Heart right ventricle (tissue), 16 donors: ENCODE data around the gene UTF1. TPM values are rescaled to one million over a fixed set of nuclear protein-coding genes. Genes with fewer than 3 reads are reported as not detected.

ENCODE experiments used
- ATAC-seq, 8 donors: fragments of 200-7000 bp; cut with Tn5 transposase; one replicate each; pipeline ENCODE4 v1.9.1; 2020; ENCODE audit warnings: mild to moderate bottlenecking in 8 of 8, moderate library complexity in 8 of 8, moderate number of reproducible peaks in 1 of 8
- DNase-seq, 2 donors: peaks; one replicate each; pipeline ENCODE4 v3.0.0-alpha.2; 2020
- H3K27ac ChIP-seq, 10 donors: fragments of 200-600 bp; sonication (generic) in 2 of 10; one replicate each; pipeline versions ENCODE4 v1.5.0 to v1.8.0; 2020 to 2022; ENCODE audit warnings: mild to moderate bottlenecking in 3 of 10
- H3K27me3 ChIP-seq, 7 donors: fragments of 200-600 bp; one replicate each; pipeline ENCODE4 v1.8.0; 2021 to 2022; ENCODE audit warnings: mild to moderate bottlenecking in 2 of 7
- H3K36me3 ChIP-seq, 9 donors: fragments of 200-600 bp; sonication (generic) in 1 of 9; one replicate each; pipeline versions ENCODE4 v1.5.0 to v1.8.0; 2020 to 2022; ENCODE audit warnings: mild to moderate bottlenecking in 2 of 9
- H3K4me1 ChIP-seq, 9 donors: fragments of 200-600 bp; sonication (generic) in 1 of 9; one replicate each; pipeline versions ENCODE4 v1.5.0 to v1.8.0; 2020 to 2022; ENCODE audit warnings: mild to moderate bottlenecking in 4 of 9
- H3K4me3 ChIP-seq, 10 donors: fragments of 200-600 bp; sonication (generic) in 2 of 10; one replicate each; pipeline versions ENCODE4 v1.5.0 to v1.8.0; 2020 to 2022; ENCODE audit warnings: mild to moderate bottlenecking in 7 of 10, moderate library complexity in 2 of 10
- H3K9me3 ChIP-seq, 11 donors: fragments of 200-600 bp in 10 of 11; sonication (generic) in 2 of 11; one replicate each; pipeline versions ENCODE4 v1.5.0 to v1.8.0; 2013 to 2022; ENCODE audit warnings: mild to moderate bottlenecking in 2 of 11, control low read depth in 1 of 11, moderate library complexity in 1 of 11
- WGBS, 2 donors: extraction: QIAGEN DNeasy Blood & Tissue Kit; methylation state at CpG; one replicate each; pipeline ENCODE4 v1.1.7; 2013; ENCODE audit warnings: inconsistent platforms in 1 of 2; 5-methylcytosine and 5-hydroxymethylcytosine counted together
- intact Hi-C, 10 donors: fragments of 100-400 bp; cut with DNase I; formaldehyde crosslinking; loops; one replicate each; pipeline versions ENCODE4 v1.11.1 to v1.14.2; 2022
- polyA plus RNA-seq, 2 donors: library from polyadenylated mRNA; stranded (reverse); fragments of 200-250 nt; gene quantifications; one replicate each; pipeline ENCODE4 v1.2.3, GENCODE V29; 2013
- total RNA-seq, 10 donors: library from RNA; stranded (reverse); fragmentation: NEBNext Ultra II Directional in 3 of 10; extraction: Animal tissue kit (Norgen Biotek cat#: 25700) in 3 of 10; gene quantifications; one replicate each; pipeline versions ENCODE4 v1.2.1 to v1.2.4, GENCODE V29; 2021 to 2023
- TF ChIP-seq, protein P1 (sequence below), 9 donors: fragments of 200-600 bp; sonication (generic) in 2 of 9; IDR thresholded peaks; one replicate each; pipeline versions ENCODE4 v1.5.0 to v1.8.0; 2021 to 2022; ENCODE audit warnings: antibody characterized with exemption in 9 of 9, mild to moderate bottlenecking in 5 of 9, moderate library complexity in 1 of 9
- donor health status: Arrhythmogenic right ventricular cardiomyopathy.
- donor health status: ischemic (EF 13 %, LVEDD 7.1; RV severe dilation, severe dysfunction).
- donor health status: healthy with polysubstance abuse.
- donor health status: DM: no; HTN: yes; CAD: no.
- donor health status: DM: no; HTN: no; CAD: no.
- donor health status: ischemic (EF 25% LVEDD 6.9; RV normal size, moderate dysfunction).
- donor health status: ischemic (EF 25% LVEDD 5.7; RV mildly dilated, moderate dysfunction).
- donor health status: healthy.
- donor health status: DM: yes; HTN: yes; CAD: no.
- donor health status: Ischemic cardiomyopathy.
- donor health status: ischemic (EF 35%, LVEDD 5.7; RV mildly dilated, moderate dysfunction).
- donor health status: nonischemic (EF 11% LVEDD 7.7; RV severe dilation, severe dysfunction).
- donor health status: DM: yes; HTN: yes; CAD: no.
- donor health status: PGD.
- donor health status: ischemic (EF 29% LVEDD 5.4; RV normal size, mild dysfunction).
- donor health status: nonischemic (EF 23%, LVEDD 6.1; RV moderate dilation, normal function).

UTF1 gene
- total and polyA plus RNA-seq, 12 donors: not detected

GRCh38 chr10:133202778-133203651 is 27.0 kb upstream of the UTF1 start:
- no peak overlapping the region for H3K27ac ChIP-seq
- intact Hi-C loops: no loop called here
- no peak overlapping the region for H3K4me3 ChIP-seq
- peaks cover 0 to 37% (median 11%) of the 10 kb centered on the region in 7 donors for H3K27me3 ChIP-seq
- 81 to 86% methylated on average over 49 to 59 of the region's 62 CpGs for WGBS, 2 donors
- H3K9me3 ChIP-seq: no peaks in the 10 kb centered on the region
- H3K36me3 ChIP-seq: no peaks in the 10 kb centered on the region
- H3K4me1 ChIP-seq: no peaks in the 10 kb centered on the region
- ATAC-seq (no peak), DNase-seq (peak in 1 of 2 donors; percentile 5)
- TF ChIP-seq, protein P1, sequence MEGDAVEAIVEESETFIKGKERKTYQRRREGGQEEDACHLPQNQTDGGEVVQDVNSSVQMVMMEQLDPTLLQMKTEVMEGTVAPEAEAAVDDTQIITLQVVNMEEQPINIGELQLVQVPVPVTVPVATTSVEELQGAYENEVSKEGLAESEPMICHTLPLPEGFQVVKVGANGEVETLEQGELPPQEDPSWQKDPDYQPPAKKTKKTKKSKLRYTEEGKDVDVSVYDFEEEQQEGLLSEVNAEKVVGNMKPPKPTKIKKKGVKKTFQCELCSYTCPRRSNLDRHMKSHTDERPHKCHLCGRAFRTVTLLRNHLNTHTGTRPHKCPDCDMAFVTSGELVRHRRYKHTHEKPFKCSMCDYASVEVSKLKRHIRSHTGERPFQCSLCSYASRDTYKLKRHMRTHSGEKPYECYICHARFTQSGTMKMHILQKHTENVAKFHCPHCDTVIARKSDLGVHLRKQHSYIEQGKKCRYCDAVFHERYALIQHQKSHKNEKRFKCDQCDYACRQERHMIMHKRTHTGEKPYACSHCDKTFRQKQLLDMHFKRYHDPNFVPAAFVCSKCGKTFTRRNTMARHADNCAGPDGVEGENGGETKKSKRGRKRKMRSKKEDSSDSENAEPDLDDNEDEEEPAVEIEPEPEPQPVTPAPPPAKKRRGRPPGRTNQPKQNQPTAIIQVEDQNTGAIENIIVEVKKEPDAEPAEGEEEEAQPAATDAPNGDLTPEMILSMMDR (IDR thresholded peaks at IDR 0.05): no peak

GRCh38 chr10:133203652-133204195 is 26.3 kb upstream of the UTF1 start:
- 88% methylated on average over 31 of the region's 31 CpGs for WGBS, 2 donors
- H3K4me1 ChIP-seq: no peaks in the 10 kb centered on the region
- no peak for ATAC-seq
- no peaks in the 10 kb centered on the region for H3K9me3 ChIP-seq
- no peak overlapping the region for H3K4me3 ChIP-seq
- H3K36me3 ChIP-seq: no peaks in the 10 kb centered on the region
- H3K27ac ChIP-seq: no peak overlapping the region
- H3K27me3 ChIP-seq: peaks cover 0 to 31% (median 5%) of the 10 kb centered on the region in 7 donors
- intact Hi-C loops: no loop called here
- TF ChIP-seq, protein P1 (IDR thresholded peaks at IDR 0.05): no peak
- DNase-seq: peak in 1 of 2 donors; percentile 5

DNA sequence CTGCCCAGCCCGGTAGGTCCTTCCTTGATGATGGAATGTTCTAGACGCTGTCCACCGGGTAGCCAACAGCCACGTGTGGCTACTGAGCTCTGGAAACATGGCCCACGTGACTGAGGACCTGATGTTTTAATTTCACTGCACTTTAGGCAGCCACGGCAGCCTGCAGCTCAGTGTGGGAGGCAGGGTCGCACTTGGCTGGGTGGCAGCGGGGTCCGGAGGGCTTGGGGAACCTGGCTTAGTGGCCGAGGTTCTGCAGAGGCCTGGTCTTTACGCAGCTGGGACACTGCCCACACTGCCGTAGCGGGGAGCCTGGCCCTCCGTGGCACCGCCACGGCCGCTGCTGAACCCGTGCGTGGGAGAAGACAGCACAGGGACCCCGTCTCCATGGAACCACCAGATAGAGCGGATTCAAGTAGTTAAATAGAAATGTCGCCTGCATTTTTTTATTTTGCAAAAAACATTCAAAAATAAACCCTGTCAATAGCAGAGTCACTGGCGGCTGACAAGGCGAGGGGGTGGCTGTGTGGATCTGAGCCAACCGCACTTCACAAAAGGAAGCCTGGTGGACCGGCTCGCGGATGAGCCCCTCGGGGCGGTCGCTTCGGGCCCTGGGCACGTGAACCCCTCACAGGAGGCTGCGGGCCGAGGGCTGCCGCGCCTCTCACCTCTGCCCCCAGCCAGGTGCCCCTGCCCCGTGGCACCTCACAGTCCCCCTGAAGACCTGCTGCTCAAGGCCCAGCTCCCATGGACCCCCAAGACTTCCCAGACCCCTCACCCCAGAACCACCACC is 25.6 kb upstream of the UTF1 start:
- H3K27me3 ChIP-seq: peaks cover 0 to 24% (median 0%) of the 10 kb centered on the region in 7 donors
- H3K4me1 ChIP-seq: no peaks in the 10 kb centered on the region
- no peak overlapping the region for H3K27ac ChIP-seq
- intact Hi-C loops: no loop called here
- no peaks in the 10 kb centered on the region for H3K36me3 ChIP-seq
- ATAC-seq: no peak
- no peaks in the 10 kb centered on the region for H3K9me3 ChIP-seq
- TF ChIP-seq, protein P1 (IDR thresholded peaks at IDR 0.05): no peak
- 87 to 92% methylated on average over 38 of the region's 38 CpGs for WGBS, 2 donors
- no peak overlapping the region for H3K4me3 ChIP-seq
- DNase-seq: peak in 1 of 2 donors; percentile 8

GRCh38 chr10:133205146-133205545 is 24.9 kb upstream of the UTF1 start:
- peaks cover 0 to 17% (median 0%) of the 10 kb centered on the region in 7 donors for H3K27me3 ChIP-seq
- TF ChIP-seq, protein P1 (IDR thresholded peaks at IDR 0.05): no peak
- no peaks in the 10 kb centered on the region for H3K9me3 ChIP-seq
- H3K27ac ChIP-seq: no peak overlapping the region
- ATAC-seq: no peak
- no peak overlapping the region for H3K4me3 ChIP-seq
- peak in 1 of 2 donors; percentile 9 for DNase-seq
- intact Hi-C loops: no loop called here
- no peaks in the 10 kb centered on the region for H3K4me1 ChIP-seq
- 81 to 82% methylated on average over 23 of the region's 23 CpGs for WGBS, 2 donors
- H3K36me3 ChIP-seq: no peaks in the 10 kb centered on the region
